IMR-90 (cell line): ENCODE data around the gene SLC48A1. TPM values are rescaled to one million over a fixed set of nuclear protein-coding genes. Genes with fewer than 3 reads are reported as not detected.

ENCODE experiments used
- ATAC-seq: fragments of 200-7000 bp; cut with Tn5 transposase; 2 replicates; pipeline ENCODE4 v1.9.1; 2020; ENCODE audit warnings: low read depth, mild to moderate bottlenecking, moderate library complexity
- BruUV-seq: library from RNA; stranded (reverse); fragments of 400-500 nt; replicated peaks from 2 replicates; lab custom pipeline; 2021; lab: Mats Ljungman, UMichigan
- CTCF ChIA-PET: fragments of 300-600 bp; formaldehyde crosslinking; extraction: SDS; loops from one replicate; lab custom pipeline; 2021; ENCODE audit warnings: antibody characterized with exemption; lab: Yijun Ruan, JAX
- POLR2A ChIA-PET: fragments of 300-600 bp; sonication (Branson Sonifier 250); formaldehyde crosslinking; loops from one replicate; lab custom pipeline; 2022; ENCODE audit warnings: antibody characterized with exemption; ENCODE audit not compliant: unreplicated experiment; lab: Charles Lee
- DNase-seq: peaks from one replicate; pipeline ENCODE4 v3.0.0; 2013
- H2AFZ ChIP-seq: replicated peaks from 2 replicates; pipeline ENCODE3; 2013; ENCODE audit warnings: low read length, mild to moderate bottlenecking; ENCODE audit not compliant: poor library complexity
- H2AK5ac ChIP-seq: 2 replicates; pipeline ENCODE4 v1.6.1; 2013; ENCODE audit warnings: low read depth, low read length, inconsistent platforms
- H2AK9ac ChIP-seq: replicated peaks from 2 replicates; pipeline ENCODE3; 2013; ENCODE audit warnings: mild to moderate bottlenecking, low read depth, low read length, moderate library complexity; ENCODE audit not compliant: poor library complexity
- H2BK120ac ChIP-seq: 2 replicates; pipeline ENCODE4 v1.6.1; 2013; ENCODE audit warnings: low read depth, low read length, inconsistent platforms
- H2BK15ac ChIP-seq: 3 replicates; pipeline ENCODE4 v1.6.1; 2013; ENCODE audit warnings: low read depth, low read length, inconsistent platforms
- H2BK20ac ChIP-seq: 2 replicates; pipeline ENCODE4 v1.6.1; 2013; ENCODE audit warnings: low read depth, mild to moderate bottlenecking, inconsistent platforms, low read length, moderate library complexity
- H2BK5ac ChIP-seq: 2 replicates; pipeline ENCODE4 v1.6.1; 2013; ENCODE audit warnings: mild to moderate bottlenecking, low read depth, low read length, inconsistent platforms; ENCODE audit not compliant: poor library complexity, severe bottlenecking
- H3K14ac ChIP-seq: replicated peaks from 2 replicates; pipeline ENCODE4 v1.6.1; 2013; ENCODE audit warnings: low read depth, low read length, inconsistent platforms
- H3K18ac ChIP-seq: 2 replicates; pipeline ENCODE4 v1.6.1; 2013; ENCODE audit warnings: low read depth, low read length, control low read depth
- H3K23ac ChIP-seq: 2 replicates; pipeline ENCODE4 v1.6.1; 2013; ENCODE audit warnings: low read depth, low read length, inconsistent platforms
- H3K27ac ChIP-seq: 2 replicates; pipeline ENCODE4 v1.5.1; 2013; ENCODE audit warnings: mild to moderate bottlenecking, control low read depth, low read length; ENCODE audit not compliant: insufficient read depth
- H3K27me3 ChIP-seq: 2 replicates; pipeline ENCODE4 v1.6.1; 2013; ENCODE audit warnings: low read length; ENCODE audit not compliant: control insufficient read depth, insufficient read depth
- H3K36me3 ChIP-seq: 2 replicates; pipeline ENCODE4 v1.6.1; 2013; ENCODE audit warnings: low read length, mixed read lengths; ENCODE audit not compliant: control insufficient read depth, insufficient read depth
- H3K4ac ChIP-seq: 2 replicates; pipeline ENCODE4 v1.6.1; 2013; ENCODE audit warnings: low read depth, low read length, inconsistent platforms
- H3K4me1 ChIP-seq: 2 replicates; pipeline ENCODE4 v1.6.1; 2013; ENCODE audit warnings: low read length, mixed read lengths; ENCODE audit not compliant: control insufficient read depth, insufficient read depth
- H3K4me2 ChIP-seq: 2 replicates; pipeline ENCODE4 v1.6.1; 2013; ENCODE audit warnings: low read depth, mild to moderate bottlenecking, control low read depth, low read length, moderate library complexity
- H3K4me3 ChIP-seq: 2 replicates; pipeline ENCODE4 v1.5.1; 2013; ENCODE audit warnings: low read depth, mild to moderate bottlenecking, control low read depth, low read length, moderate library complexity; ENCODE audit not compliant: insufficient read depth
- H3K56ac ChIP-seq: 2 replicates; pipeline ENCODE4 v1.6.1; 2013; ENCODE audit warnings: low read length, inconsistent platforms; ENCODE audit not compliant: insufficient read depth; ENCODE audit errors: extremely low read depth
- H3K79me1 ChIP-seq, 2 experiments: 2 replicates each; pipeline ENCODE4 v1.6.1; 2013; ENCODE audit warnings: low read length in 2 of 2, inconsistent platforms in 1 of 2, low read depth in 1 of 2
- H3K9ac ChIP-seq: 2 replicates; pipeline ENCODE4 v1.6.1; 2013; ENCODE audit warnings: low read depth, low read length, control low read depth
- H3K9me1 ChIP-seq: 2 replicates; pipeline ENCODE4 v1.6.1; 2013; ENCODE audit warnings: low read length, inconsistent platforms; ENCODE audit not compliant: insufficient read depth
- H3K9me3 ChIP-seq: 2 replicates; pipeline ENCODE4 v1.6.1; 2013; ENCODE audit warnings: low read length; ENCODE audit not compliant: control insufficient read depth, insufficient read depth
- H4K20me1 ChIP-seq: 2 replicates; pipeline ENCODE4 v1.6.1; 2013; ENCODE audit warnings: low read length, inconsistent platforms; ENCODE audit not compliant: insufficient read depth
- H4K5ac ChIP-seq: 2 replicates; pipeline ENCODE4 v1.6.1; 2013; ENCODE audit warnings: mild to moderate bottlenecking, low read depth, low read length, control low read depth
- H4K8ac ChIP-seq, 2 experiments: 2 replicates each; pipeline ENCODE4 v1.6.1; 2013; ENCODE audit warnings: low read depth in 2 of 2, low read length in 2 of 2, control low read depth in 1 of 2, inconsistent platforms in 1 of 2
- H4K91ac ChIP-seq: 2 replicates; pipeline ENCODE4 v1.6.1; 2013; ENCODE audit warnings: low read depth, low read length, inconsistent platforms; ENCODE audit not compliant: insufficient read depth
- BHLHE40 ChIP-seq: fragments of 150-350 bp; IDR thresholded peaks from 2 replicates; pipeline ENCODE4 v1.6.1; 2016; ENCODE audit warnings: mild to moderate bottlenecking, low read depth, low read length
- CEBPB ChIP-seq: IDR thresholded peaks from 2 replicates; pipeline ENCODE4 v1.6.1; 2012; ENCODE audit warnings: low read depth, low read length, improper control_type of control experiment
- FOS ChIP-seq: fragments of 150-350 bp; IDR thresholded peaks from 2 replicates; pipeline ENCODE4 v1.6.1; 2016; ENCODE audit warnings: low read depth, low read length
- MAFK ChIP-seq: IDR thresholded peaks from 2 replicates; pipeline ENCODE4 v1.6.1; 2012; ENCODE audit warnings: low read depth, low read length, improper control_type of control experiment
- MXI1 ChIP-seq: IDR thresholded peaks from 2 replicates; pipeline ENCODE4 v1.6.1; 2012; ENCODE audit warnings: low read depth, mild to moderate bottlenecking, low read length, moderate library complexity, borderline replicate concordance
- NFE2L2 ChIP-seq: fragments of 150-350 bp; IDR thresholded peaks from 2 replicates; pipeline ENCODE4 v1.6.1; 2016; ENCODE audit warnings: low read depth, mild to moderate bottlenecking, low read length
- POLR2A ChIP-seq: IDR thresholded peaks from 2 replicates; pipeline ENCODE4 v1.6.1; 2012; ENCODE audit warnings: mild to moderate bottlenecking, low read depth, low read length
- RAD21 ChIP-seq: IDR thresholded peaks from 2 replicates; pipeline ENCODE4 v1.6.1; 2012; ENCODE audit warnings: low read length, improper control_type of control experiment
- RCOR1 ChIP-seq: IDR thresholded peaks from 2 replicates; pipeline ENCODE4 v1.6.1; 2012; ENCODE audit warnings: mild to moderate bottlenecking, low read length, improper control_type of control experiment; ENCODE audit not compliant: insufficient replicate concordance
- RFX5 ChIP-seq: IDR thresholded peaks from 2 replicates; pipeline ENCODE4 v1.8.0; 2012; ENCODE audit warnings: low read depth, mild to moderate bottlenecking, low read length, moderate library complexity
- SMC3 ChIP-seq: fragments of 150-350 bp; IDR thresholded peaks from 2 replicates; pipeline ENCODE4 v1.6.1; 2016; ENCODE audit warnings: low read depth, mild to moderate bottlenecking, antibody characterized with exemption, low read length, moderate library complexity
- WGBS, 2 experiments: methylation state at CpG; one replicate each; pipeline versions ENCODE4 v1.1.5 to v1.1.7; 2013; ENCODE audit warnings: missing lambda C conversion rate in 2 of 2; ENCODE audit not compliant: insufficient read length in 1 of 2; ENCODE audit errors: extremely low coverage in 2 of 2; 5-methylcytosine and 5-hydroxymethylcytosine counted together
- dilution Hi-C: fragments of 300-500 bp; cut with HindIII; formaldehyde crosslinking; loops from one replicate; pipeline ENCODE4 v1.14.3; 2018; ENCODE audit warnings: low sequenced_read_pairs; ENCODE audit not compliant: unreplicated experiment
- in situ Hi-C: fragments of 300-500 bp; cut with MboI; formaldehyde crosslinking; loops from 3 replicates; pipeline ENCODE4 v1.14.3; 2019; ENCODE audit warnings: low sequenced_read_pairs, inconsistent platforms, mixed read lengths
- intact Hi-C: fragments of 100-400 bp; cut with micrococcal nuclease; formaldehyde crosslinking; loops from 2 replicates; pipeline ENCODE4 v1.10.0; 2022
- polyA plus RNA-seq, 3 experiments: library from polyadenylated mRNA; depleted of rRNA; stranded (reverse); fragments of >200 nt; gene quantifications; 2 replicates each; pipeline ENCODE4 v1.2.3, GENCODE V29; 2012; ENCODE audit warnings: low replicate concordance in 1 of 3
- total RNA-seq: library from RNA; depleted of rRNA; stranded (reverse); fragments of >200 nt; gene quantifications from 2 replicates; pipeline ENCODE4 v1.2.3, GENCODE V29; 2012
- TF ChIP-seq, protein P1 (sequence below): fragments of 150-350 bp; IDR thresholded peaks from 2 replicates; pipeline ENCODE4 v1.6.1; 2017; ENCODE audit warnings: mild to moderate bottlenecking, antibody characterized with exemption, low read length, low read depth
- TF ChIP-seq, protein P2 (sequence below): conservative IDR thresholded peaks from 2 replicates; pipeline ENCODE4 v1.5.1; 2012; ENCODE audit warnings: mild to moderate bottlenecking, low read depth, low read length, improper control_type of control experiment
- TF ChIP-seq, protein P3 (sequence below): fragments of 150-350 bp; IDR thresholded peaks from 2 replicates; pipeline ENCODE4 v1.6.1; 2016; ENCODE audit warnings: low read depth, mild to moderate bottlenecking, low read length, moderate library complexity, borderline replicate concordance

Gene SLC48A1
- total and polyA plus RNA-seq, 2 of the 4 experiments (the other 2 are of a cell fraction): 4.8 to 5.9 TPM

DNA sequence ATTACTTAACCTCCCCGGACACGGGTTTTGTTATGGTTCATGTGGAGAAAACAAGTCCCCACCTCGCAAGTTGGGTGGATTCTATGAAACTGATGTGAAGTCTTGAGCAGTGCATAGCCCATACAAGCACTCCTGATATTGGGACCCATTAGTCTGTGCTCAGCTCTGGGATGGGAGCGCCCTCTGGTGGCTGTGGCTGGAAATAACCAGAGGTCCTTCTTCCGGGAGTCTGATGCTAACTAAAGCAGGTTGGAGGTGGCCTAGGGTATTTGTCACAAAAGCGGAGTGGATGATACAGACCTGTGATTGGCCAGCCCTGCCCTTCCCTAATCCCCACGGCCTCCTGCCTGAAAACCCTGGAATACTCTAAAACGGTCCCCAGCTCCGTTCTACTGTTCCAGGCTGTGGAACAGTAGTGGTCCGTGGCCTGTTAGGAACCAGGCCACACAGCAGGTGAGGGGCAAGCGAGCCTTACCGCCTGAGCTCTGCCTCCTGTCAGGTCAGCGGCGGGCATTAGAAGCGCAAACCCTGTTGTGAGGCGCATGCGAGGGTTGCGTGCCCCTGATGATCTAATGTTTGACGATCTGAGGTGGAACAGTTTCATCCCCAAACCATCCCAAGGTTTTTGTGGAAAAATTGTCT lies 6.4 kb downstream of the SLC48A1 start:
- H3K79me1 ChIP-seq: peaks cover 0 to 7% of the 10 kb centered on the region in 2 experiments; a peak in 1 of 4 replicates
- no peaks in the 10 kb centered on the region for H3K27me3 ChIP-seq
- no peaks in the 10 kb centered on the region for H3K9me3 ChIP-seq
- POLR2A ChIA-PET: no interaction called here
- WGBS, 2 experiments: 20% methylated on average over 4 of the region's 19 CpGs; no CpG with 5 or more reads in 1 of the 2 experiments
- peaks cover 9% of the 10 kb centered on the region; the same call in 1 of the 2 replicates for H3K9me1 ChIP-seq
- H3K4me1 ChIP-seq: peaks cover 21% of the 10 kb centered on the region
- H2BK5ac ChIP-seq: no peak overlapping the region
- peaks cover 11% of the 10 kb centered on the region; the same call in 1 of the 2 replicates for H4K20me1 ChIP-seq
- in situ Hi-C loops (loop anchor here (5.0 kb wide), 1 partner anchor 67 kb away; no protein-coding TSS in a partner anchor), intact Hi-C loops (loop anchor here (1.0 to 10.0 kb wide), 5 partner anchors 37 to 745 kb away; no protein-coding TSS in a partner anchor), dilution Hi-C loops (no loop called here)
- no peak overlapping the region for H3K9ac ChIP-seq
- peak overlapping the region; percentile 61 for H2AFZ ChIP-seq
- no peak overlapping the region for H4K5ac ChIP-seq
- H3K23ac ChIP-seq: no peak overlapping the region
- H3K27ac ChIP-seq: no peak overlapping the region
- H3K18ac ChIP-seq: no peak overlapping the region
- no peak overlapping the region for H3K4ac ChIP-seq
- H4K8ac ChIP-seq: no peak overlapping the region
- H3K14ac ChIP-seq: no peak overlapping the region
- BruUV-seq: no TSS peak
- H2AK5ac ChIP-seq: peak overlapping the region; percentile 30; the same call in 1 of the 2 replicates
- H4K91ac ChIP-seq: no peak overlapping the region
- peak; percentile 79 for DNase-seq
- H3K4me2 ChIP-seq: no peak overlapping the region
- no peak overlapping the region for H2BK20ac ChIP-seq
- CTCF ChIA-PET: interaction anchor here (1.1 to 2.1 kb wide), 2 partner anchors 12 to 38 kb away, joined by 4 to 10 read pairs; no protein-coding TSS in a partner anchor
- peak overlapping the region; percentile 47 for H2AK9ac ChIP-seq
- peak; percentile 83 for ATAC-seq
- H3K4me3 ChIP-seq: no peak overlapping the region
- H2BK15ac ChIP-seq: no peak overlapping the region
- no peak overlapping the region for H2BK120ac ChIP-seq
- peaks cover 22% of the 10 kb centered on the region for H3K36me3 ChIP-seq
- H3K56ac ChIP-seq: no peak overlapping the region
- TF ChIP-seq, protein P1, sequence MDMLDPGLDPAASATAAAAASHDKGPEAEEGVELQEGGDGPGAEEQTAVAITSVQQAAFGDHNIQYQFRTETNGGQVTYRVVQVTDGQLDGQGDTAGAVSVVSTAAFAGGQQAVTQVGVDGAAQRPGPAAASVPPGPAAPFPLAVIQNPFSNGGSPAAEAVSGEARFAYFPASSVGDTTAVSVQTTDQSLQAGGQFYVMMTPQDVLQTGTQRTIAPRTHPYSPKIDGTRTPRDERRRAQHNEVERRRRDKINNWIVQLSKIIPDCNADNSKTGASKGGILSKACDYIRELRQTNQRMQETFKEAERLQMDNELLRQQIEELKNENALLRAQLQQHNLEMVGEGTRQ: no peak
- TF ChIP-seq FOS (no peak), MXI1 (no peak), NFE2L2 (no peak), POLR2A (peak; percentile 35; the same call in 1 of the 2 replicates), RAD21 (peak; percentile 96), SMC3 (peak; percentile 98), BHLHE40 (no peak), CEBPB (no peak), RCOR1 (no peak), MAFK (no peak), RFX5 (no peak)
- TF ChIP-seq, protein P2, sequence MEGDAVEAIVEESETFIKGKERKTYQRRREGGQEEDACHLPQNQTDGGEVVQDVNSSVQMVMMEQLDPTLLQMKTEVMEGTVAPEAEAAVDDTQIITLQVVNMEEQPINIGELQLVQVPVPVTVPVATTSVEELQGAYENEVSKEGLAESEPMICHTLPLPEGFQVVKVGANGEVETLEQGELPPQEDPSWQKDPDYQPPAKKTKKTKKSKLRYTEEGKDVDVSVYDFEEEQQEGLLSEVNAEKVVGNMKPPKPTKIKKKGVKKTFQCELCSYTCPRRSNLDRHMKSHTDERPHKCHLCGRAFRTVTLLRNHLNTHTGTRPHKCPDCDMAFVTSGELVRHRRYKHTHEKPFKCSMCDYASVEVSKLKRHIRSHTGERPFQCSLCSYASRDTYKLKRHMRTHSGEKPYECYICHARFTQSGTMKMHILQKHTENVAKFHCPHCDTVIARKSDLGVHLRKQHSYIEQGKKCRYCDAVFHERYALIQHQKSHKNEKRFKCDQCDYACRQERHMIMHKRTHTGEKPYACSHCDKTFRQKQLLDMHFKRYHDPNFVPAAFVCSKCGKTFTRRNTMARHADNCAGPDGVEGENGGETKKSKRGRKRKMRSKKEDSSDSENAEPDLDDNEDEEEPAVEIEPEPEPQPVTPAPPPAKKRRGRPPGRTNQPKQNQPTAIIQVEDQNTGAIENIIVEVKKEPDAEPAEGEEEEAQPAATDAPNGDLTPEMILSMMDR: peak; percentile 98
- TF ChIP-seq, protein P3, sequence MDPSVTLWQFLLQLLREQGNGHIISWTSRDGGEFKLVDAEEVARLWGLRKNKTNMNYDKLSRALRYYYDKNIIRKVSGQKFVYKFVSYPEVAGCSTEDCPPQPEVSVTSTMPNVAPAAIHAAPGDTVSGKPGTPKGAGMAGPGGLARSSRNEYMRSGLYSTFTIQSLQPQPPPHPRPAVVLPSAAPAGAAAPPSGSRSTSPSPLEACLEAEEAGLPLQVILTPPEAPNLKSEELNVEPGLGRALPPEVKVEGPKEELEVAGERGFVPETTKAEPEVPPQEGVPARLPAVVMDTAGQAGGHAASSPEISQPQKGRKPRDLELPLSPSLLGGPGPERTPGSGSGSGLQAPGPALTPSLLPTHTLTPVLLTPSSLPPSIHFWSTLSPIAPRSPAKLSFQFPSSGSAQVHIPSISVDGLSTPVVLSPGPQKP: no peak
